ENCODE results near the gene MAP7.
"Not testable (repeated sequence)": the region's sequence is repeated elsewhere in the genome, so short reads cannot be mapped to it uniquely, and the experiment has no call there.

MAP7 gene

DNA sequence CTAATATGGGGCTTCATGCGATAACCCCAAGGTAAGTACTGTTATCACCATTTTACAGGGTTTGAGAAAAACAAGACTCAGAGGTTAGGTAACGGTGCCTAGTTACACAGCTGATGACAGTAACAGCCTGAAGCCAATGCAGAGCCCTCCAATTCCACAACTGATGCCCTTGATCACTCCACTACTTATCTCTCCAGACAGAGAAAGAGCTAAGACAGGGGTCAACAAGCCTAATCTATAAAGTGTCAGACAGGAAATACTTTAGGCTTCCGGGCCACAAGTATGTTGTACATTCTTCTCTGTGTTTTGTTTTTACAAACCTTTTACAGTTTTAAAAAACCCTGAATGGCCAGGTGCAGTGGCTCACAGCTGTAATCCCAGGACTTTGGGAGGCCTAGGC lies 50.9 kb downstream of the MAP7 start:
- ChIA-PET CTCF (interaction anchor here (0.7 to 1.7 kb wide), 6 partner anchors 9 to 32 kb away, joined by 3 to 7 read pairs (median 3); no protein-coding TSS in a partner anchor), POLR2A (interaction anchor here (0.9 kb wide), 1 partner anchor 11 kb away, joined by 4 read pairs; no protein-coding TSS in a partner anchor)
- no peaks in the 10 kb centered on the region for H3K27me3 ChIP-seq (replicated peaks in 2 of 5; ENCODE audit: control insufficient read depth in 4 of 5, insufficient read depth in 5 of 5, low read length in 4 of 5)
- H3K36me3 ChIP-seq (ENCODE audit: control insufficient read depth in 4 of 4, insufficient read depth in 4 of 4, low read length in 3 of 4): no peaks in the 10 kb centered on the region
- peak overlapping the region in 1 of 2 experiments; percentile 4 for H3K27ac ChIP-seq (ENCODE audit: insufficient read depth in 1 of 2, low read depth in 1 of 2, low read length in 2 of 2, poor library complexity in 1 of 2, severe bottlenecking in 2 of 2)
- DNase-seq: peak; percentile 22 to 80 (median 56)
- WGBS (ENCODE audit: insufficient coverage): 75% methylated on average over 2 of the region's 3 CpGs
- H3K4me1 ChIP-seq (ENCODE audit: control extremely low read depth in 1 of 4, control insufficient read depth in 4 of 4, insufficient read depth in 4 of 4, low read length in 3 of 4): peaks cover 24 to 49% (median 42%) of the 10 kb centered on the region in 4 experiments
- no peaks in the 10 kb centered on the region for H3K9me3 ChIP-seq (ENCODE audit: control extremely low read depth in 1 of 5, control insufficient read depth in 4 of 5, insufficient read depth in 2 of 5, low read depth in 1 of 5, low read length in 4 of 5)
- H3K4me3 ChIP-seq (ENCODE audit: control insufficient read depth in 1 of 7, extremely low read depth in 1 of 7, insufficient read depth in 4 of 7, low read depth in 2 of 7, low read length in 6 of 7): no peak overlapping the region

DNA sequence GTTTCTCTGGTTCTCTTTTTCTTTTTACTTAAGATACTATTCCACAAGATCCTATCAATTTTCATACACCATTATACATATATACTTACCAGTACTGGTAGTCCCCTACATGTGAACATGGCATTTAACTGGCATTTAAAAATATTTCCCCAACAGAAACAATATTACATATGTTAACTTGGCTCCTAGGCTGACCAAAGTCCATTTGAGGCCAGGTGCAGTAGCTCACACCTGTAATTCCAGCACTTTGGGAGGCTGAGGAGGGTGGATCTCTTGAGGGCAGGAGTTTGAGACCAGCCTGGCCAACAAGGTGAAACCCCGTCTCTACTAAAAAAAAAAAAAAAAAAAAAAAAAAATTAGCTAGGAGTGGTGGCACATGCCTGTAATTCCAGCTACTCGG lies 53.8 kb downstream of the MAP7 start:
- H3K36me3 ChIP-seq (ENCODE audit: control insufficient read depth in 4 of 4, insufficient read depth in 4 of 4, low read length in 3 of 4); DNase-seq; H3K27ac ChIP-seq (ENCODE audit: insufficient read depth in 1 of 2, low read depth in 1 of 2, low read length in 2 of 2, poor library complexity in 1 of 2, severe bottlenecking in 2 of 2); CTCF ChIA-PET; H3K4me3 ChIP-seq (ENCODE audit: control insufficient read depth in 1 of 7, extremely low read depth in 1 of 7, insufficient read depth in 4 of 7, low read depth in 2 of 7, low read length in 6 of 7); H3K27me3 ChIP-seq (replicated peaks in 2 of 5; ENCODE audit: control insufficient read depth in 4 of 5, insufficient read depth in 5 of 5, low read length in 4 of 5); H3K9me3 ChIP-seq (ENCODE audit: control extremely low read depth in 1 of 5, control insufficient read depth in 4 of 5, insufficient read depth in 2 of 5, low read depth in 1 of 5, low read length in 4 of 5): not testable (repeated sequence)
- 100% methylated on average over 1 of the region's 2 CpGs for WGBS (ENCODE audit: insufficient coverage)
- POLR2A ChIA-PET: interaction anchor here (0.7 kb wide), 1 partner anchor 23 kb away, joined by 3 read pairs; no protein-coding TSS in a partner anchor
- peaks cover 7 to 21% (median 14%) of the 10 kb centered on the region in 4 experiments for H3K4me1 ChIP-seq (ENCODE audit: control extremely low read depth in 1 of 4, control insufficient read depth in 4 of 4, insufficient read depth in 4 of 4, low read length in 3 of 4)

DNA sequence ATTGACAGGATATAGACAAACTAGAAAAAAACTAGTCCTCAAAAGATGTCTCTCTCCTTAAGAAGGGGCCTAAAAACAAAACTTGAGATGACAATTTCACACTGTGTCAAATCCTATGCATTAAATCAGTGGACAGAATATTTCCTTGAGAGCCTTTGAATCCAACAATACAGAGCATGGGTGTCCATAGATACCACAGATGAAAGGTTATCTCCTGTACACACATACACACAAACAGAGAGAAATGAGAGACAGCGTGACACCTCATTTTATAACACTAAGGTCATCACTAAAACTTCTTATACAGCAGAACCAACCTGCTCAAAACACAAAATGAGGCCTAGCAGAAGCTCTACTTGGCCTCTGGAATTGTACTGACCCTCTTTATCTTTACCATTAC lies 55.5 kb downstream of the MAP7 start:
- ChIA-PET CTCF (interaction anchor here (1.4 kb wide), 1 partner anchor 30 kb away, joined by 4 read pairs; no protein-coding TSS in a partner anchor), POLR2A (no interaction called here)
- H3K9me3 ChIP-seq (ENCODE audit: control extremely low read depth in 1 of 5, control insufficient read depth in 4 of 5, insufficient read depth in 2 of 5, low read depth in 1 of 5, low read length in 4 of 5): no peaks in the 10 kb centered on the region
- H3K27me3 ChIP-seq (replicated peaks in 2 of 5; ENCODE audit: control insufficient read depth in 4 of 5, insufficient read depth in 5 of 5, low read length in 4 of 5): no peaks in the 10 kb centered on the region
- no CpG with 5 or more reads among the region's 1 CpG for WGBS (ENCODE audit: insufficient coverage)
- H3K27ac ChIP-seq (ENCODE audit: insufficient read depth in 1 of 2, low read depth in 1 of 2, low read length in 2 of 2, poor library complexity in 1 of 2, severe bottlenecking in 2 of 2): no peak overlapping the region
- H3K4me1 ChIP-seq (ENCODE audit: control extremely low read depth in 1 of 4, control insufficient read depth in 4 of 4, insufficient read depth in 4 of 4, low read length in 3 of 4): peaks cover 0 to 7% (median 5%) of the 10 kb centered on the region in 4 experiments
- no peak overlapping the region for H3K4me3 ChIP-seq (ENCODE audit: control insufficient read depth in 1 of 7, extremely low read depth in 1 of 7, insufficient read depth in 4 of 7, low read depth in 2 of 7, low read length in 6 of 7)
- H3K36me3 ChIP-seq (ENCODE audit: control insufficient read depth in 4 of 4, insufficient read depth in 4 of 4, low read length in 3 of 4): peaks cover 0 to 2% (median 0%) of the 10 kb centered on the region in 4 experiments
- peak in 1 of 3 donors; percentile 31 for DNase-seq

DNA sequence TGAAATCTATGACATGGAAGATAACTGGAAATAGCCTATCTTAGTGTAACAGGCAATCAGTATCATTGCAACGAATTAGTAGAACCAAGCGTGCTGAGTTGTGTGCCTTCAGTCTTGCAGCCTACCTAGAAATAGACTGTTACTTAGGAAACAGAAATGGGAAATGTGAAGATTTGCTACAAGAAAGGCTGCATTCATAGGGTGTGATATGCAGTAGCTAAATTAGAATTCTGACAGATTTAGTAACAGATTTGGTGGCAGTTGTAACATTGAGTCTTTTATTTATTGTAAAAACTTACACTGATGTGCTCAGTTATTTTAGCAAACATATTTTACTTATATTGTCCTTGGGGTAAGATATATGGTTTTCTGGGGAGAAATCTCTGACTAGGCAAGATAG lies 56.2 kb downstream of the MAP7 start:
- DNase-seq: no peak
- ChIA-PET CTCF (interaction anchor here (1.4 kb wide), 1 partner anchor 31 kb away, joined by 4 read pairs; no protein-coding TSS in a partner anchor), POLR2A (no interaction called here)
- H3K27ac ChIP-seq (ENCODE audit: insufficient read depth in 1 of 2, low read depth in 1 of 2, low read length in 2 of 2, poor library complexity in 1 of 2, severe bottlenecking in 2 of 2): no peak overlapping the region
- H3K27me3 ChIP-seq (replicated peaks in 2 of 5; ENCODE audit: control insufficient read depth in 4 of 5, insufficient read depth in 5 of 5, low read length in 4 of 5): no peaks in the 10 kb centered on the region
- no peaks in the 10 kb centered on the region for H3K9me3 ChIP-seq (ENCODE audit: control extremely low read depth in 1 of 5, control insufficient read depth in 4 of 5, insufficient read depth in 2 of 5, low read depth in 1 of 5, low read length in 4 of 5)
- peaks cover 0 to under 1% (median 0%) of the 10 kb centered on the region in 4 experiments for H3K4me1 ChIP-seq (ENCODE audit: control extremely low read depth in 1 of 4, control insufficient read depth in 4 of 4, insufficient read depth in 4 of 4, low read length in 3 of 4)
- peaks cover 0 to 2% (median 0%) of the 10 kb centered on the region in 4 experiments for H3K36me3 ChIP-seq (ENCODE audit: control insufficient read depth in 4 of 4, insufficient read depth in 4 of 4, low read length in 3 of 4)
- H3K4me3 ChIP-seq (ENCODE audit: control insufficient read depth in 1 of 7, extremely low read depth in 1 of 7, insufficient read depth in 4 of 7, low read depth in 2 of 7, low read length in 6 of 7): no peak overlapping the region
- WGBS (ENCODE audit: insufficient coverage): 91% methylated on average over 2 of the region's 2 CpGs

DNA sequence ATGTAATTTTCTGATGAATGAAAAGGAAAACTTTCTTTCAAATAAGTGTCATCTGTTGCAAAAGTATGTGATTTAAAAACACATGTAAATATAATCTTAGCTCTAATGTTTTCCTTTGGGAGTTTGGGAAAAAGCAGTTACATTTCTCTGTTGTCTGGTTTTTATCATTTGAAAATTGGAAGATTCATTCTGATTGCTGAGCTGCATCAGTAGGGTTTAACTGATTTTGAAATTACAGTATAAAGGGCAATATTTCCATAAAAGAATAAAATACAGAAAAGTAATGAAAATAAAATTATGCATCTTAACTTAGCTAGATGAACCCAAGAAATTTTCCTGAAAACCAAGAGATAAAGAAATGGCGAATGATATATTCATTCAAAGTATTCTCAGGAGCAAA lies 57.8 kb downstream of the MAP7 start:
- POLR2A ChIA-PET: no interaction called here
- no CpG with 5 or more reads among the region's 1 CpG for WGBS (ENCODE audit: insufficient coverage)
- H3K27me3 ChIP-seq (replicated peaks in 2 of 5; ENCODE audit: control insufficient read depth in 4 of 5, insufficient read depth in 5 of 5, low read length in 4 of 5): no peaks in the 10 kb centered on the region

DNA sequence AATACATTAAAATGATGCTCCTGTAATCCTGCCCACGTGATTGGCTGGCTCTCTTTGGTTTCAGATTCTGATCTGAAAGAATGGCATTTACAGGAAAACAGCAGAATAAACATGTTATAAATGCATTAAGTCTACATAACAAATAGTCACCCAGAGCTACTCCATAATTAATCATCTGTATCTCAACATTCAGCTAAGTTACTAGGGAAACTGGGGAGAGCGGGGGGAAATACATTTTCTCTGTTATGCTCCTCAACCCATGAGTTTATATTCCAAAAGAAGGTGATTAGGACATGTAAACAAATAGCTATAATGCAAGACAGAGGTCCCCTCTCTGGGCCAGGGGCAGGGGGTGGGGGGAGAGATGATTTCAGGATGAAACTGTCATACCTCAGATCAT lies 58.5 kb downstream of the MAP7 start:
- POLR2A ChIA-PET: interaction anchor here (1.3 kb wide), 1 partner anchor 10 kb away, joined by 4 read pairs; no protein-coding TSS in a partner anchor
- CTCF ChIA-PET: interaction anchor here (0.6 to 2.2 kb wide), 4 partner anchors 10 to 35 kb away, joined by 3 to 5 read pairs (median 4); no protein-coding TSS in a partner anchor
- H3K4me1 ChIP-seq (ENCODE audit: control extremely low read depth in 1 of 4, control insufficient read depth in 4 of 4, insufficient read depth in 4 of 4, low read length in 3 of 4): no peaks in the 10 kb centered on the region

More for the DNA sequence above, 57.8 kb downstream of the MAP7 start:
- no peak for DNase-seq
- H3K36me3 ChIP-seq (ENCODE audit: control insufficient read depth in 4 of 4, insufficient read depth in 4 of 4, low read length in 3 of 4): peaks cover 0 to 2% (median 0%) of the 10 kb centered on the region in 4 experiments
- H3K4me1 ChIP-seq (ENCODE audit: control extremely low read depth in 1 of 4, control insufficient read depth in 4 of 4, insufficient read depth in 4 of 4, low read length in 3 of 4): no peaks in the 10 kb centered on the region
- no peak overlapping the region for H3K27ac ChIP-seq (ENCODE audit: insufficient read depth in 1 of 2, low read depth in 1 of 2, low read length in 2 of 2, poor library complexity in 1 of 2, severe bottlenecking in 2 of 2)
- H3K9me3 ChIP-seq (ENCODE audit: control extremely low read depth in 1 of 5, control insufficient read depth in 4 of 5, insufficient read depth in 2 of 5, low read depth in 1 of 5, low read length in 4 of 5): no peaks in the 10 kb centered on the region
- CTCF ChIA-PET: interaction anchor here (0.6 to 2.2 kb wide), 6 partner anchors 9 to 433 kb away, joined by 3 to 5 read pairs (median 4); no protein-coding TSS in a partner anchor
- no peak overlapping the region for H3K4me3 ChIP-seq (ENCODE audit: control insufficient read depth in 1 of 7, extremely low read depth in 1 of 7, insufficient read depth in 4 of 7, low read depth in 2 of 7, low read length in 6 of 7)

DNA sequence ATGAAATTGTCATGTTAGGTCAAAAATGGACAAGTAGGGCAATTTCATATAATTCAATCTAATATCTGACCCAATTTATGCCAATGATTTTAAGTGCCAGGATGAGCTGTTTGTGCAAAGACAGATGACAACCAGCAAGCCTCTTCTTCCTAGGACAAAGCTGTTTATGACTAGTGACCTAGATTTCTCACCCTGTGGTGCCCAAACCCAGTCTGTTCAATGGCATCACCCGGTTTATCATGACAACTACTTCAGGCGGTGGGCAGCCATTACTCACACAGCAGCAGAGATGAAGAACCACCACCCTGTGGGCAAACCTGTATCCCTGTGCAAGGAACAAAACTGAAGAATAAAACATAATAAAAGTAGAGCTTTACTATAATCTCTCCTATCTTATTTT lies 59.0 kb downstream of the MAP7 start:
- Histone ChIP-seq H3K9me3 (ENCODE audit: control extremely low read depth in 1 of 5, control insufficient read depth in 4 of 5, insufficient read depth in 2 of 5, low read depth in 1 of 5, low read length in 4 of 5) (no peaks in the 10 kb centered on the region), H3K4me1 (ENCODE audit: control extremely low read depth in 1 of 4, control insufficient read depth in 4 of 4, insufficient read depth in 4 of 4, low read length in 3 of 4) (peaks cover 0 to 1% (median 0%) of the 10 kb centered on the region in 4 experiments), H3K27ac (ENCODE audit: insufficient read depth in 1 of 2, low read depth in 1 of 2, low read length in 2 of 2, poor library complexity in 1 of 2, severe bottlenecking in 2 of 2) (no peak overlapping the region), H3K36me3 (ENCODE audit: control insufficient read depth in 4 of 4, insufficient read depth in 4 of 4, low read length in 3 of 4) (peaks cover 0 to 2% (median 0%) of the 10 kb centered on the region in 4 experiments), H3K4me3 (ENCODE audit: control insufficient read depth in 1 of 7, extremely low read depth in 1 of 7, insufficient read depth in 4 of 7, low read depth in 2 of 7, low read length in 6 of 7) (no peak overlapping the region), H3K27me3 (replicated peaks in 2 of 5; ENCODE audit: control insufficient read depth in 4 of 5, insufficient read depth in 5 of 5, low read length in 4 of 5) (no peaks in the 10 kb centered on the region)
- ChIA-PET POLR2A (interaction anchor here (1.3 kb wide), 1 partner anchor 11 kb away, joined by 4 read pairs; no protein-coding TSS in a partner anchor), CTCF (interaction anchor here (1.5 to 2.2 kb wide), 4 partner anchors 8 to 35 kb away, joined by 3 to 7 read pairs (median 4); no protein-coding TSS in a partner anchor)
- WGBS (ENCODE audit: insufficient coverage): no CpG with 5 or more reads among the region's 2 CpGs
- no peak for DNase-seq

More for the DNA sequence above, 58.5 kb downstream of the MAP7 start:
- no peaks in the 10 kb centered on the region for H3K27me3 ChIP-seq (replicated peaks in 2 of 5; ENCODE audit: control insufficient read depth in 4 of 5, insufficient read depth in 5 of 5, low read length in 4 of 5)
- no peak overlapping the region for H3K27ac ChIP-seq (ENCODE audit: insufficient read depth in 1 of 2, low read depth in 1 of 2, low read length in 2 of 2, poor library complexity in 1 of 2, severe bottlenecking in 2 of 2)
- peaks cover 0 to 2% (median 0%) of the 10 kb centered on the region in 4 experiments for H3K36me3 ChIP-seq (ENCODE audit: control insufficient read depth in 4 of 4, insufficient read depth in 4 of 4, low read length in 3 of 4)
- no peaks in the 10 kb centered on the region for H3K9me3 ChIP-seq (ENCODE audit: control extremely low read depth in 1 of 5, control insufficient read depth in 4 of 5, insufficient read depth in 2 of 5, low read depth in 1 of 5, low read length in 4 of 5)
- no peak for DNase-seq
- no CpG with 5 or more reads among the region's 2 CpGs for WGBS (ENCODE audit: insufficient coverage)
- no peak overlapping the region for H3K4me3 ChIP-seq (ENCODE audit: control insufficient read depth in 1 of 7, extremely low read depth in 1 of 7, insufficient read depth in 4 of 7, low read depth in 2 of 7, low read length in 6 of 7)

All from common myeloid progenitor, CD34-positive (primary cell).